Measurements from ENCODE around the gene HOXD3. TPM values are rescaled to one million over a fixed set of nuclear protein-coding genes. Genes with fewer than 3 reads are reported as not detected.

The HOXD3 gene
- total RNA-seq, 1 donor: 1.1 TPM

GRCh38 chr2:176110415-176111308, 46.4 kb upstream of the HOXD3 start:
- no peak for DNase-seq (ENCODE audit: insufficient read length, low spot score, missing footprints)
- H3K36me3 ChIP-seq (ENCODE audit: insufficient read depth, low read length): no peaks in the 10 kb centered on the region
- peaks cover 91% of the 10 kb centered on the region for H3K27me3 ChIP-seq (ENCODE audit: insufficient read depth, low read length)
- H3K4me3 ChIP-seq (ENCODE audit: insufficient read depth, low read length): no peak overlapping the region
- no peaks in the 10 kb centered on the region for H3K4me1 ChIP-seq (ENCODE audit: insufficient read depth, low read length)
- H3K27ac ChIP-seq (ENCODE audit: low read depth, low read length): no peak overlapping the region
- H2AFZ ChIP-seq (ENCODE audit: low read length): no peak overlapping the region
- TF ChIP-seq, protein P1, sequence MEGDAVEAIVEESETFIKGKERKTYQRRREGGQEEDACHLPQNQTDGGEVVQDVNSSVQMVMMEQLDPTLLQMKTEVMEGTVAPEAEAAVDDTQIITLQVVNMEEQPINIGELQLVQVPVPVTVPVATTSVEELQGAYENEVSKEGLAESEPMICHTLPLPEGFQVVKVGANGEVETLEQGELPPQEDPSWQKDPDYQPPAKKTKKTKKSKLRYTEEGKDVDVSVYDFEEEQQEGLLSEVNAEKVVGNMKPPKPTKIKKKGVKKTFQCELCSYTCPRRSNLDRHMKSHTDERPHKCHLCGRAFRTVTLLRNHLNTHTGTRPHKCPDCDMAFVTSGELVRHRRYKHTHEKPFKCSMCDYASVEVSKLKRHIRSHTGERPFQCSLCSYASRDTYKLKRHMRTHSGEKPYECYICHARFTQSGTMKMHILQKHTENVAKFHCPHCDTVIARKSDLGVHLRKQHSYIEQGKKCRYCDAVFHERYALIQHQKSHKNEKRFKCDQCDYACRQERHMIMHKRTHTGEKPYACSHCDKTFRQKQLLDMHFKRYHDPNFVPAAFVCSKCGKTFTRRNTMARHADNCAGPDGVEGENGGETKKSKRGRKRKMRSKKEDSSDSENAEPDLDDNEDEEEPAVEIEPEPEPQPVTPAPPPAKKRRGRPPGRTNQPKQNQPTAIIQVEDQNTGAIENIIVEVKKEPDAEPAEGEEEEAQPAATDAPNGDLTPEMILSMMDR (IDR thresholded peaks at IDR 0.05; ENCODE audit: extremely low read depth, low read depth, low read length): no peak
- H3K9me3 ChIP-seq (ENCODE audit: low read depth, low read length): no peaks in the 10 kb centered on the region
- no peaks in the 10 kb centered on the region for H3K79me2 ChIP-seq (ENCODE audit: insufficient read depth, low read length)
- no peaks in the 10 kb centered on the region for H4K20me1 ChIP-seq (ENCODE audit: insufficient read depth, low read length)
- no peak overlapping the region for H3K4me2 ChIP-seq (ENCODE audit: insufficient read depth, low read length)

GRCh38 chr2:176111309-176111663, 45.8 kb upstream of the HOXD3 start:
- H3K4me2 ChIP-seq (ENCODE audit: insufficient read depth, low read length): no peak overlapping the region
- H3K27me3 ChIP-seq (ENCODE audit: insufficient read depth, low read length): peaks cover 91% of the 10 kb centered on the region
- TF ChIP-seq, protein P1 (IDR thresholded peaks at IDR 0.05; ENCODE audit: extremely low read depth, low read depth, low read length): peak; percentile 85

GRCh38 chr2:176111846-176112374, 45.2 kb upstream of the HOXD3 start:
- TF ChIP-seq, protein P1 (IDR thresholded peaks at IDR 0.05; ENCODE audit: extremely low read depth, low read depth, low read length): no peak
- DNase-seq (ENCODE audit: insufficient read length, low spot score, missing footprints): peak; percentile 71
- Histone ChIP-seq H3K9me3 (ENCODE audit: low read depth, low read length) (no peaks in the 10 kb centered on the region), H3K79me2 (ENCODE audit: insufficient read depth, low read length) (no peaks in the 10 kb centered on the region), H3K4me2 (ENCODE audit: insufficient read depth, low read length) (no peak overlapping the region), H2AFZ (ENCODE audit: low read length) (no peak overlapping the region), H3K4me1 (ENCODE audit: insufficient read depth, low read length) (no peaks in the 10 kb centered on the region), H3K27ac (ENCODE audit: low read depth, low read length) (no peak overlapping the region), H3K36me3 (ENCODE audit: insufficient read depth, low read length) (no peaks in the 10 kb centered on the region), H3K4me3 (ENCODE audit: insufficient read depth, low read length) (no peak overlapping the region), H3K27me3 (ENCODE audit: insufficient read depth, low read length) (peaks cover 91% of the 10 kb centered on the region), H4K20me1 (ENCODE audit: insufficient read depth, low read length) (no peaks in the 10 kb centered on the region)

More at GRCh38 chr2:176111309-176111663, 45.8 kb upstream of the HOXD3 start:
- no peaks in the 10 kb centered on the region for H3K4me1 ChIP-seq (ENCODE audit: insufficient read depth, low read length)
- H4K20me1 ChIP-seq (ENCODE audit: insufficient read depth, low read length): no peaks in the 10 kb centered on the region
- no peaks in the 10 kb centered on the region for H3K79me2 ChIP-seq (ENCODE audit: insufficient read depth, low read length)
- no peaks in the 10 kb centered on the region for H3K9me3 ChIP-seq (ENCODE audit: low read depth, low read length)
- H3K27ac ChIP-seq (ENCODE audit: low read depth, low read length): no peak overlapping the region
- peak; percentile 96 for DNase-seq (ENCODE audit: insufficient read length, low spot score, missing footprints)
- H3K4me3 ChIP-seq (ENCODE audit: insufficient read depth, low read length): no peak overlapping the region
- H3K36me3 ChIP-seq (ENCODE audit: insufficient read depth, low read length): no peaks in the 10 kb centered on the region
- H2AFZ ChIP-seq (ENCODE audit: low read length): no peak overlapping the region

All from osteoblast (primary cell).